ENCODE results near the gene RALB. TPM values are rescaled to one million over a fixed set of nuclear protein-coding genes. Genes with fewer than 3 reads are reported as not detected.

The RALB gene
- total and polyA plus RNA-seq, 2 of the 8 experiments (the other 6 are each of a cell fraction or from before 2014, with no cell fraction given), result 12.0 to 16.6 TPM

GRCh38 chr2:120251880-120252224 lies 800 bp upstream of the RALB start:
- Histone ChIP-seq H3K4me1 (replicated peaks in 1 of 4; ENCODE audit: control insufficient read depth in 3 of 4, insufficient read depth in 4 of 4, low read length in 3 of 4) (peaks cover 4 to 10% (median 8%) of the 10 kb centered on the region in 4 experiments), H2BK5ac (ENCODE audit: low read depth, low read length) (no peak overlapping the region), H3K14ac (ENCODE audit: insufficient read length) (no peak overlapping the region), H2BK120ac (replicated peaks; ENCODE audit: low read depth, low read length) (no peak overlapping the region), H4K8ac (ENCODE audit: extremely low read depth, insufficient read depth, low read length) (no peak overlapping the region), H4K20me1 (replicated peaks in 1 of 2; ENCODE audit: control insufficient read depth in 1 of 2, insufficient read depth in 2 of 2, low read length in 2 of 2) (peaks cover 0 to 5% of the 10 kb centered on the region in 2 experiments), H3K23ac (ENCODE audit: insufficient read length) (no peak overlapping the region), H2BK20ac (ENCODE audit: low read length) (no peak overlapping the region), H2AFZ (ENCODE audit: low read length) (no peak overlapping the region), H3K4me2 (ENCODE audit: insufficient read depth in 1 of 2, low read depth in 2 of 2, low read length in 2 of 2) (peak overlapping the region; percentile 90 to 94), H3K79me1 (ENCODE audit: low read depth, low read length) (no peaks in the 10 kb centered on the region), H2BK12ac (ENCODE audit: low read depth, low read length) (peak overlapping the region; percentile 55; the same call in 1 of the 2 replicates), H3K27me3 (replicated peaks in 1 of 4; ENCODE audit: control insufficient read depth in 3 of 4, extremely low read depth in 1 of 4, insufficient read depth in 3 of 4, low read length in 3 of 4) (peaks cover 8 to 47% (median 31%) of the 10 kb centered on the region in 4 experiments), H3K9ac (replicated peaks in 1 of 4; ENCODE audit: extremely low read depth in 1 of 4, low read depth in 3 of 4, low read length in 3 of 4) (peak overlapping the region in 1 of 4 experiments; percentile 16; a peak in 3 of 7 replicates), H2AK5ac (ENCODE audit: low read depth, low read length) (no peak overlapping the region), H3K9me3 (ENCODE audit: insufficient read depth in 2 of 2, low read depth in 1 of 2, low read length in 1 of 2) (no peaks in the 10 kb centered on the region), H4K5ac (ENCODE audit: insufficient read length, low read depth, low read length) (no peak overlapping the region), H3K56ac (replicated peaks; ENCODE audit: insufficient read length, low read depth, low read length) (no peak overlapping the region), H3K27ac (ENCODE audit: low read depth, low read length) (no peak overlapping the region), H3K23me2 (ENCODE audit: low read depth, low read length) (peaks cover 14% of the 10 kb centered on the region), H3K4me3 (ENCODE audit: extremely low read depth in 1 of 4, insufficient read depth in 2 of 4, low read depth in 3 of 4, low read length in 4 of 4) (peak overlapping the region; percentile 70 to 89 (median 73)), H3K4ac (replicated peaks; ENCODE audit: insufficient read length, low read depth, low read length) (no peak overlapping the region), H2BK15ac (ENCODE audit: low read length) (peak overlapping the region; percentile 61), H3K36me3 (ENCODE audit: control insufficient read depth in 2 of 4, insufficient read depth in 4 of 4, low read length in 3 of 4) (no peaks in the 10 kb centered on the region), H3K79me2 (ENCODE audit: control insufficient read depth in 1 of 2, insufficient read depth in 2 of 2, low read length in 2 of 2) (no peaks in the 10 kb centered on the region), H3K18ac (ENCODE audit: extremely low read depth, low read length) (peak overlapping the region; percentile 29; the same call in 1 of the 2 replicates), H4K91ac (replicated peaks; ENCODE audit: insufficient read length, low read length) (no peak overlapping the region)
- POLR2A ChIA-PET (ENCODE audit: partially characterized antibody), result interaction anchor here (0.7 to 1.9 kb wide), 8 partner anchors 10 to 823 kb away, joined by 3 to 9 read pairs (median 4); no protein-coding TSS in a partner anchor
- CTCF ChIA-PET (ENCODE audit: partially characterized antibody), result interaction anchor here (0.7 to 4.5 kb wide), 8 partner anchors 11 to 61 kb away, joined by 3 to 27 read pairs (median 4); no protein-coding TSS in a partner anchor
- WGBS, 2 experiments (ENCODE audit: extremely low coverage in 1 of 2, insufficient coverage in 1 of 2, insufficient read length in 1 of 2, insufficient replicate concordance in 2 of 2, low coverage in 1 of 2, low lambda C conversion rate in 2 of 2, missing lambda C conversion rate in 1 of 2), result 12% methylated on average over 6 of the region's 6 CpGs; no CpG with 5 or more reads in 1 of the 2 experiments
- FAIRE-seq (no peak), DNase-seq (ENCODE audit: low read depth in 1 of 2, low spot score in 2 of 2) (no peak)
- no peak for TF ChIP-seq BRCA1 (IDR thresholded peaks at IDR 0.05; ENCODE audit: low read depth, low read length)
- TF ChIP-seq ASH2L (IDR thresholded peaks at IDR 0.05; ENCODE audit: low read length), result no peak
- no peak for TF ChIP-seq CTCF (IDR thresholded peaks at IDR 0.05; ENCODE audit: control extremely low read depth in 1 of 3, insufficient read depth in 1 of 3, low read depth in 1 of 3, low read length in 3 of 3)
- no peak for TF ChIP-seq EGR1 (IDR thresholded peaks at IDR 0.05; ENCODE audit: borderline replicate concordance, low read depth, low read length)
- no peak for TF ChIP-seq TAF1 (IDR thresholded peaks at IDR 0.05; ENCODE audit: low read depth, low read length)
- no peak for TF ChIP-seq NANOG (IDR thresholded peaks at IDR 0.05; ENCODE audit: insufficient read depth, low read depth, low read length, poor library complexity, severe bottlenecking)
- no peak for TF ChIP-seq CEBPB (IDR thresholded peaks at IDR 0.05; ENCODE audit: low read depth, low read length)
